ENCODE data around the gene HOXD13. TPM values are rescaled to one million over a fixed set of nuclear protein-coding genes. Genes with fewer than 3 reads are reported as not detected.

Gene HOXD13
- total and polyA plus RNA-seq, 2 experiments from 2014 or later = not detected

DNA sequence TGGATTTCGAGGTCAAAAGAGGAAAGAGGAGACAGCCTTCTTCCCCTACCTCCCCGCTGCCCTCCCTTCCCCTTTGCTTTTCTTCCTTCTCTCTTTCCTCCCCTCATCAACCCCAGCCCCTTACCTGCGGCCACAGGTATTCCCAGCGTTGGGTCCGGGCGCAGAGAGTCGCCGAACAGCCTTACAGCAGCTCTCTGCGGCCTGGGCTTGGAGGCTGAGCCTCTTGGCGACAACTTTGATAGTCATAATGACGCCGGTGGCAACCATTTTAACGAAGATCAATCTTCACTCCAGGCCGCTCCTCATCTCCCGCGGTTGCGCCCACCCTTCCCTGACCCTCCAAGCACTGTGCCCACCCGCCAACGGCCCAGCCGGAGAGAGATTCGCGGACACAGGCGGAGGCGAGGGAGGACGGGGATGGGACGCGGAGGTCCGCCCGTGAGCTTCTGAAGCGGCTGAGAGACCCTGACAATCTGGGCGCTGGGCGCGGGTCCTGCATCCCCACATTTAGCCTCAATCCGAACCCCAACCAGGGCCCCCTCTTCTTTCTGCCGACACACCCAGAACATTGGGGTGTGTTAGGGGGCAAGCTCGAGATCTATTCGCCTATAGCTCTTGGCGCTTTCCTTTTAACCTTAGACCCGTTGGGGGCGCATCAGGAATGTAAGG, 7.3 kb upstream of the HOXD13 start:
- DNase-seq (ENCODE audit: low spot score) = peak; percentile 68

DNA sequence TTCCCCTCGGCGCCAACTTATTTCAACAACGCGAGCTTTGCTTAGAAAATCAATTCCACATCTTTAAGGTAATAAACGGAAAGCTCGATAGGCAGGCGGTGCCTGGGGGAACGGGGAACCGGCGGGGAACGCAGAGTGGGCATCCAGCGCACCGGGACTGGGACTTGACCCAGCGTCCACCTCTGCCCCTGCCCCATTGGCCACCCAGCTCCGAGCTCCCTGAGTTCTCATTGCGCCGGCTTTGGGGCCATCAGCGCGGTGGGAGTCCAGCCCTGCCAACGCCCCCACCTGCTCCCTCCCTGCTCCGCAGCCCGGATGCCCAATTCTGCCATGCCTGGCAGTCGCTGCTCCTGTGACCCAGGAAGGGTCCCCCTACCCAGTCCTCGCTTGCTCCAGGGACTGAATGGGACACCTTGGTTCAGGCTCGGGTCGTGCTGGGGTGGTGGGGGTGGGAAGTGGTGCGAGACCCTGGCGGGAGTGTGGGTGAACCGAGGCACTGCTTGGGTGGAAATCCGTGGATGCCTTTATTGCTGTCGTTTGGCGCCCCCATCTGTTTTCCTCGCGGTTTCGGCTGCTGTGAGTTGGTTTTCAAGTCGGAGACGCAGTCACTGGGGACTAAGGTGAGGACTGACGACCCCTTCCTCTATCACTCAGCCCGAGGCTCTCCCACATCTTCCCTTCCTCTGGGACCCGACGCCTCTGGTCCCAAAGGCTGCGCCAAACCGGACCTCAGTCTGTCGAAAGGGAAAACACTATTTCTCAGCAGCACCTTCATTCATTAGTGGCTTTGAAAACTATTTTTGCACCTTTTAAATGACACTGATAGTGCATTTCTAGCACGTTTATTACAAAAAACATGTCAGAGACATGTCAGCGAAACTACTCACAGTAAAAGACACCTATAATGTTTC, 6.4 kb upstream of the HOXD13 start:
- Histone ChIP-seq H3F3A (replicated peaks; ENCODE audit: low read depth) (peaks cover 39% of the 10 kb centered on the region), H4K20me1 (replicated peaks; ENCODE audit: insufficient read depth) (peaks cover 50% of the 10 kb centered on the region), H3K79me2 (replicated peaks; ENCODE audit: insufficient read depth) (no peaks in the 10 kb centered on the region), H3K27me3 (ENCODE audit: insufficient read depth) (peaks cover 100% of the 10 kb centered on the region), H3K9me2 (ENCODE audit: insufficient read depth) (no peaks in the 10 kb centered on the region), H3K4me1 (ENCODE audit: insufficient read depth) (peaks cover 58% of the 10 kb centered on the region), H3K4me3 (peak overlapping the region; percentile 49), H3K27ac (ENCODE audit: low read depth) (no peak overlapping the region), H3K4me2 (peak overlapping the region; percentile 81), H3K36me3 (ENCODE audit: insufficient read depth) (no peaks in the 10 kb centered on the region), H2AFZ (no peak overlapping the region)
- ATAC-seq (peak; percentile 6), DNase-seq (ENCODE audit: low spot score) (peak; percentile 75)
- Mint-ChIP-seq H3K27me3 (ENCODE audit: insufficient read depth, low read depth, poor library complexity) (peaks cover 100% of the 10 kb centered on the region), H3K36me3 (ENCODE audit: low read depth) (peaks cover 3% of the 10 kb centered on the region; the same call in 1 of the 3 replicates), H3K4me3 (peak overlapping the region; percentile 57), H3K9me3 (peaks cover 12% of the 10 kb centered on the region; the same call in 2 of the 3 replicates), H3K27ac (no peak overlapping the region), H3K4me1 (peaks cover 34% of the 10 kb centered on the region)
- TF ChIP-seq EZH2 (IDR thresholded peaks at IDR 0.05; ENCODE audit: low read depth, unreplicated experiment) = peak; percentile 80
- TF ChIP-seq, protein P1, sequence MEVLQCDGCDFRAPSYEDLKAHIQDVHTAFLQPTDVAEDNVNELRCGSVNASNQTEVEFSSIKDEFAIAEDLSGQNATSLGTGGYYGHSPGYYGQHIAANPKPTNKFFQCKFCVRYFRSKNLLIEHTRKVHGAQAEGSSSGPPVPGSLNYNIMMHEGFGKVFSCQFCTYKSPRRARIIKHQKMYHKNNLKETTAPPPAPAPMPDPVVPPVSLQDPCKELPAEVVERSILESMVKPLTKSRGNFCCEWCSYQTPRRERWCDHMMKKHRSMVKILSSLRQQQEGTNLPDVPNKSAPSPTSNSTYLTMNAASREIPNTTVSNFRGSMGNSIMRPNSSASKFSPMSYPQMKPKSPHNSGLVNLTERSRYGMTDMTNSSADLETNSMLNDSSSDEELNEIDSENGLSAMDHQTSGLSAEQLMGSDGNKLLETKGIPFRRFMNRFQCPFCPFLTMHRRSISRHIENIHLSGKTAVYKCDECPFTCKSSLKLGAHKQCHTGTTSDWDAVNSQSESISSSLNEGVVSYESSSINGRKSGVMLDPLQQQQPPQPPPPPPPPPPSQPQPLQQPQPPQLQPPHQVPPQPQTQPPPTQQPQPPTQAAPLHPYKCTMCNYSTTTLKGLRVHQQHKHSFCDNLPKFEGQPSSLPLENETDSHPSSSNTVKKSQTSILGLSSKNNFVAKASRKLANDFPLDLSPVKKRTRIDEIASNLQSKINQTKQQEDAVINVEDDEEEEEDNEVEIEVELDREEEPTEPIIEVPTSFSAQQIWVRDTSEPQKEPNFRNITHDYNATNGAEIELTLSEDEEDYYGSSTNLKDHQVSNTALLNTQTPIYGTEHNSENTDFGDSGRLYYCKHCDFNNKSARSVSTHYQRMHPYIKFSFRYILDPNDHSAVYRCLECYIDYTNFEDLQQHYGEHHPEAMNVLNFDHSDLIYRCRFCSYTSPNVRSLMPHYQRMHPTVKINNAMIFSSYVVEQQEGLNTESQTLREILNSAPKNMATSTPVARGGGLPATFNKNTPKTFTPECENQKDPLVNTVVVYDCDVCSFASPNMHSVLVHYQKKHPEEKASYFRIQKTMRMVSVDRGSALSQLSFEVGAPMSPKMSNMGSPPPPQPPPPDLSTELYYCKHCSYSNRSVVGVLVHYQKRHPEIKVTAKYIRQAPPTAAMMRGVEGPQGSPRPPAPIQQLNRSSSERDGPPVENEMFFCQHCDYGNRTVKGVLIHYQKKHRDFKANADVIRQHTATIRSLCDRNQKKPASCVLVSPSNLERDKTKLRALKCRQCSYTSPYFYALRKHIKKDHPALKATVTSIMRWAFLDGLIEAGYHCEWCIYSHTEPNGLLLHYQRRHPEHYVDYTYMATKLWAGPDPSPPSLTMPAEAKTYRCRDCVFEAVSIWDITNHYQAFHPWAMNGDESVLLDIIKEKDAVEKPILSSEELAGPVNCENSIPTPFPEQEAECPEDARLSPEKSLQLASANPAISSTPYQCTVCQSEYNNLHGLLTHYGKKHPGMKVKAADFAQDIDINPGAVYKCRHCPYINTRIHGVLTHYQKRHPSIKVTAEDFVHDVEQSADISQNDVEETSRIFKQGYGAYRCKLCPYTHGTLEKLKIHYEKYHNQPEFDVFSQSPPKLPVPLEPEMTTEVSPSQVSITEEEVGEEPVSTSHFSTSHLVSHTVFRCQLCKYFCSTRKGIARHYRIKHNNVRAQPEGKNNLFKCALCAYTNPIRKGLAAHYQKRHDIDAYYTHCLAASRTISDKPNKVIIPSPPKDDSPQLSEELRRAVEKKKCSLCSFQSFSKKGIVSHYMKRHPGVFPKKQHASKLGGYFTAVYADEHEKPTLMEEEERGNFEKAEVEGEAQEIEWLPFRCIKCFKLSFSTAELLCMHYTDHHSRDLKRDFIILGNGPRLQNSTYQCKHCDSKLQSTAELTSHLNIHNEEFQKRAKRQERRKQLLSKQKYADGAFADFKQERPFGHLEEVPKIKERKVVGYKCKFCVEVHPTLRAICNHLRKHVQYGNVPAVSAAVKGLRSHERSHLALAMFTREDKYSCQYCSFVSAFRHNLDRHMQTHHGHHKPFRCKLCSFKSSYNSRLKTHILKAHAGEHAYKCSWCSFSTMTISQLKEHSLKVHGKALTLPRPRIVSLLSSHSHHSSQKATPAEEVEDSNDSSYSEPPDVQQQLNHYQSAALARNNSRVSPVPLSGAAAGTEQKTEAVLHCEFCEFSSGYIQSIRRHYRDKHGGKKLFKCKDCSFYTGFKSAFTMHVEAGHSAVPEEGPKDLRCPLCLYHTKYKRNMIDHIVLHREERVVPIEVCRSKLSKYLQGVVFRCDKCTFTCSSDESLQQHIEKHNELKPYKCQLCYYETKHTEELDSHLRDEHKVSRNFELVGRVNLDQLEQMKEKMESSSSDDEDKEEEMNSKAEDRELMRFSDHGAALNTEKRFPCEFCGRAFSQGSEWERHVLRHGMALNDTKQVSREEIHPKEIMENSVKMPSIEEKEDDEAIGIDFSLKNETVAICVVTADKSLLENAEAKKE (CRISPR knock-in tag; IDR thresholded peaks at IDR 0.05) = no peak
- TF ChIP-seq POLR2AphosphoS5 (IDR thresholded peaks at IDR 0.05; ENCODE audit: low read depth) = no peak
- TF ChIP-seq ZNF331 (CRISPR knock-in tag; IDR thresholded peaks at IDR 0.05; ENCODE audit: low read depth) = no peak
- TF ChIP-seq STAT1 (IDR thresholded peaks at IDR 0.05; ENCODE audit: unreplicated experiment) = no peak

More for the DNA sequence above, 7.3 kb upstream of the HOXD13 start:
- Histone ChIP-seq H3K9me2 (ENCODE audit: insufficient read depth) (no peaks in the 10 kb centered on the region), H3F3A (replicated peaks; ENCODE audit: low read depth) (peaks cover 37% of the 10 kb centered on the region), H3K27me3 (ENCODE audit: insufficient read depth) (peaks cover 100% of the 10 kb centered on the region), H2AFZ (no peak overlapping the region), H3K79me2 (replicated peaks; ENCODE audit: insufficient read depth) (no peaks in the 10 kb centered on the region), H3K4me2 (peak overlapping the region; percentile 81), H3K27ac (ENCODE audit: low read depth) (no peak overlapping the region), H3K4me1 (ENCODE audit: insufficient read depth) (peaks cover 61% of the 10 kb centered on the region), H3K36me3 (ENCODE audit: insufficient read depth) (no peaks in the 10 kb centered on the region), H3K4me3 (peak overlapping the region; percentile 49), H4K20me1 (replicated peaks; ENCODE audit: insufficient read depth) (peaks cover 43% of the 10 kb centered on the region)
- H3K27ac Mint-ChIP-seq = no peak overlapping the region
- H3K9me3 Mint-ChIP-seq = peaks cover 11% of the 10 kb centered on the region; the same call in 2 of the 3 replicates
- peak; percentile 1; the same call in 1 of the 3 replicates for ATAC-seq
- TF ChIP-seq EZH2phosphoT487 (IDR thresholded peaks at IDR 0.05; ENCODE audit: unreplicated experiment) = peak; percentile 90
- TF ChIP-seq, protein P2, sequence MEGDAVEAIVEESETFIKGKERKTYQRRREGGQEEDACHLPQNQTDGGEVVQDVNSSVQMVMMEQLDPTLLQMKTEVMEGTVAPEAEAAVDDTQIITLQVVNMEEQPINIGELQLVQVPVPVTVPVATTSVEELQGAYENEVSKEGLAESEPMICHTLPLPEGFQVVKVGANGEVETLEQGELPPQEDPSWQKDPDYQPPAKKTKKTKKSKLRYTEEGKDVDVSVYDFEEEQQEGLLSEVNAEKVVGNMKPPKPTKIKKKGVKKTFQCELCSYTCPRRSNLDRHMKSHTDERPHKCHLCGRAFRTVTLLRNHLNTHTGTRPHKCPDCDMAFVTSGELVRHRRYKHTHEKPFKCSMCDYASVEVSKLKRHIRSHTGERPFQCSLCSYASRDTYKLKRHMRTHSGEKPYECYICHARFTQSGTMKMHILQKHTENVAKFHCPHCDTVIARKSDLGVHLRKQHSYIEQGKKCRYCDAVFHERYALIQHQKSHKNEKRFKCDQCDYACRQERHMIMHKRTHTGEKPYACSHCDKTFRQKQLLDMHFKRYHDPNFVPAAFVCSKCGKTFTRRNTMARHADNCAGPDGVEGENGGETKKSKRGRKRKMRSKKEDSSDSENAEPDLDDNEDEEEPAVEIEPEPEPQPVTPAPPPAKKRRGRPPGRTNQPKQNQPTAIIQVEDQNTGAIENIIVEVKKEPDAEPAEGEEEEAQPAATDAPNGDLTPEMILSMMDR (conservative IDR thresholded peaks at IDR 0.05; ENCODE audit: low read depth in 2 of 2) = no peak
- peak; percentile 96 for TF ChIP-seq EZH2 (IDR thresholded peaks at IDR 0.05; ENCODE audit: low read depth, unreplicated experiment)
- H3K36me3 Mint-ChIP-seq (ENCODE audit: low read depth) = peaks cover 4% of the 10 kb centered on the region; the same call in 1 of the 3 replicates
- H3K27me3 Mint-ChIP-seq (ENCODE audit: insufficient read depth, low read depth, poor library complexity) = peaks cover 100% of the 10 kb centered on the region
- peaks cover 38% of the 10 kb centered on the region for H3K4me1 Mint-ChIP-seq
- H3K4me3 Mint-ChIP-seq = peak overlapping the region; percentile 57
